ENCODE measurements around the gene PPFIBP1.
"Not testable (repeated sequence)": the region's sequence is repeated elsewhere in the genome, so short reads cannot be mapped to it uniquely, and the experiment has no call there.

GRCh38 chr12:27655476-27655875 is 131.5 kb downstream of the PPFIBP1 start:
- not testable (repeated sequence) for TF ChIP-seq EP300 (IDR thresholded peaks at IDR 0.05; ENCODE audit: borderline replicate concordance in 1 of 2, low read depth in 2 of 2, low read length in 2 of 2); CTCF (IDR thresholded peaks at IDR 0.05; ENCODE audit: control extremely low read depth in 1 of 3, insufficient read depth in 1 of 3, low read depth in 1 of 3, low read length in 3 of 3); GTF2F1 (IDR thresholded peaks at IDR 0.05; ENCODE audit: borderline replicate concordance, low read depth, low read length); MAX (IDR thresholded peaks at IDR 0.05)

Data from H1 (cell line).